Endothelial cell of umbilical vein (primary cell): ENCODE data around the gene SUPT16H.

ENCODE experiments used
- EZH2 ChIP-seq: IDR thresholded peaks from 2 replicates; pipeline ENCODE4 v1.6.1; 2012; ENCODE audit warnings: borderline replicate concordance, low read depth, mild to moderate bottlenecking, moderate library complexity, low read length, inconsistent platforms; ENCODE audit not compliant: severe bottlenecking
- MYC ChIP-seq: IDR thresholded peaks from one replicate; pipeline ENCODE4 v1.6.1; 2011; ENCODE audit warnings: mild to moderate bottlenecking, low read depth, low read length
- POLR2A ChIP-seq: IDR thresholded peaks from 2 replicates; pipeline ENCODE4 v1.6.1; 2012; ENCODE audit warnings: low read depth, mild to moderate bottlenecking, control low read depth, low read length
- TF ChIP-seq, protein P1 (sequence below), 2 donors: IDR thresholded peaks; 1 replicate in 1 of 2; 2 replicates in 1 of 2; pipeline ENCODE4 v1.5.1; 2011; ENCODE audit warnings: low read length in 2 of 2, mild to moderate bottlenecking in 2 of 2, moderate library complexity in 2 of 2, control low read depth in 1 of 2, inconsistent platforms in 1 of 2, low read depth in 1 of 2; ENCODE audit not compliant: insufficient read depth in 1 of 2; ENCODE audit errors: extremely low read depth in 1 of 2

DNA sequence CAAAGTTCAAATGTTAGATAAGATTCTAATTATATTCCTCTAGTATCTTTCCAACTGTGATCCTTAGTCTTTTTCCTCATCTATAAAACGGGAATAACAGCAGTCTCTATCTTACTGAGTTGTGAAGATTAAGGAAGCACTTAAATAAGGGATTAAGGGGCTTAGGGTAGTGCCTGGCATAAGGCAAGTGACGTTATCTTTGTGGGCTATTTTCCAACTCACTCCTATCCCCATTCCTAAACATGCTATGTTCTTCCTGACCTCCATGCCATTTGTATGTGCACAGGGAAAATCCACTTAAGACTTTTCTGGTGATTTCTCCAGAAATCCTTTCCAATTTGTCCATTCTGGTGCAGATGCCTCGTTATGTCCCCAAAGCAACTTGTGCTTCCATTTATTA lies 33.3 kb downstream of the SUPT16H start:
- TF ChIP-seq, protein P1, sequence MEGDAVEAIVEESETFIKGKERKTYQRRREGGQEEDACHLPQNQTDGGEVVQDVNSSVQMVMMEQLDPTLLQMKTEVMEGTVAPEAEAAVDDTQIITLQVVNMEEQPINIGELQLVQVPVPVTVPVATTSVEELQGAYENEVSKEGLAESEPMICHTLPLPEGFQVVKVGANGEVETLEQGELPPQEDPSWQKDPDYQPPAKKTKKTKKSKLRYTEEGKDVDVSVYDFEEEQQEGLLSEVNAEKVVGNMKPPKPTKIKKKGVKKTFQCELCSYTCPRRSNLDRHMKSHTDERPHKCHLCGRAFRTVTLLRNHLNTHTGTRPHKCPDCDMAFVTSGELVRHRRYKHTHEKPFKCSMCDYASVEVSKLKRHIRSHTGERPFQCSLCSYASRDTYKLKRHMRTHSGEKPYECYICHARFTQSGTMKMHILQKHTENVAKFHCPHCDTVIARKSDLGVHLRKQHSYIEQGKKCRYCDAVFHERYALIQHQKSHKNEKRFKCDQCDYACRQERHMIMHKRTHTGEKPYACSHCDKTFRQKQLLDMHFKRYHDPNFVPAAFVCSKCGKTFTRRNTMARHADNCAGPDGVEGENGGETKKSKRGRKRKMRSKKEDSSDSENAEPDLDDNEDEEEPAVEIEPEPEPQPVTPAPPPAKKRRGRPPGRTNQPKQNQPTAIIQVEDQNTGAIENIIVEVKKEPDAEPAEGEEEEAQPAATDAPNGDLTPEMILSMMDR (IDR thresholded peaks at IDR 0.05; ENCODE audit: extremely low read depth in 1 of 2, insufficient read depth in 1 of 2, low read depth in 1 of 2, low read length in 2 of 2): no peak
- TF ChIP-seq POLR2A (no peak), MYC (no peak), EZH2 (no peak)
